ENCODE measurements around the gene CCDC87. TPM values are rescaled to one million over a fixed set of nuclear protein-coding genes. Genes with fewer than 3 reads are reported as not detected.
A peak's percentile ranks its signal among the peaks of the same experiment; 100 is the strongest.
"Not testable (repeated sequence)": the region's sequence is repeated elsewhere in the genome, so short reads cannot be mapped to it uniquely, and the experiment has no call there.

Gene CCDC87
- total and polyA plus RNA-seq, 2 experiments from 2014 or later: 0.11 to 0.40 TPM

DNA sequence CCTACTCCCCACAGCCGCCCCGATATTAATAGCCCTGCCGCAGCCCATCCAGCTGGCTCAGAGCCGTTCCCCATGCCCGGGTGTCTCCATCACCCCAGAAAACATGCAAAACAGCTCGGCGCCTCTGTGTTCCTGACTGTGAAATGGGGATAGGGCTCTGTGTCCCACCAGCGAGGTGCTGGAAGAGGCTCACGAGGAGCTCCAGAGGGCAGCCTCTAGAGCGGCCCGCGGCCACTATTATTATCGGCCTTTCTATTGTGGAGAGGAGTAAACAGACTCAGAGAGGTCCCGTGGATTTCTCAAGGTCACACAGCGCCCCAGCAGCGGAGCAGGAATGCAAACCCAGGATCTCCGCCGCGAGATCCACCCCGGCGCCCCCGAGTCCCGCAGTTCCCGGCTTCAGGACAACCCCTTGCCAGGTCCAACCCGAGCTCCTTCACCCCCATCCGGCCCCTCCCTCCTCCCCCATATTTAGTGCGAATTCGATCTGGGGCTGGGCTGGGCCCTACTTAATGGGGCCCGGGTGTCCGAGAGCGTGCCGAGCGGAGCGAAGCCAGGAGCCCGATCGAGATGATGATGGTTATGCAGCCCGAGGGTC, 46.4 kb downstream of the CCDC87 start, which contains the start of gene ACTN3:
Gene ACTN3 (plus strand): TSS at position 536 of the 598 bp plus-strand sequence. CDS start 35 bp downstream, at position 571.
- WGBS, 2 experiments (ENCODE audit: low coverage in 1 of 2, low lambda C conversion rate in 2 of 2, missing lambda C conversion rate in 2 of 2): 2% methylated on average over 31 to 37 of the region's 37 CpGs

DNA sequence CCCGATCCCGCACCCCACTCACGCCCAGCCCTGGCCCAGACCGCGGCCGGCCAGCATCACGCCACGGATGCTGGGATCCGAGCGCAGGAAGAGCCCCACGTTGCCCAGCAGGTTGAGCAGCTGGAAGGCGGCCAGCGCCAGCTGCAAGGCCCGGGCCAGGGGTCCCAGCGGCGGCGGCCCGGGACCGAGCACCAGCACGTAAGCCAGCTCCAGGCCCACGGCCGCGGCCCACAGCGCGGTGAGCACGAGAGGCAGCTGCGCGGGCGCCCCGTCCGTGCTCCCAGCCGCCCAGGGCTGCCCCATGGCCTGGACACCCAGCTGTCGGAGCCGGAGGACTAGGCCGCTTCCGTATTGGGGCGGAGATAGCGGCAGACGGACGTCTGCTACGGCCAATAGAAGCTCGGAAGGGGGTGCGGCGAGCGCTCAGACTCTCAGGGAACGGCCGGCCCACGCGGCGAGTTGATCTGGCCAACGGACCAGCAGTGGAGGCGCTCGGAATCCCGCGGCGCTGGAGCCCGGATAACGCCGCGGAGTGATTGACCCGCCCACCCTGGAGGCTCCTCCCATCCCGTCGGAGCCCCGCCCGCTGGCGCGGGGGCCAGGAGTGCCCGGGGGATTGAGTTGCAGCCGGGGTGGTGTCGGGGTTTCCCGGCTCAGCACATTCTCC, 47.0 kb downstream of the CCDC87 start, which contains the start of gene ZDHHC24:
Gene ZDHHC24 (minus strand): TSS at position 348 of the 667 bp plus-strand sequence. CDS start 45 bp downstream, at position 303.
- WGBS, 2 experiments (ENCODE audit: low coverage in 1 of 2, low lambda C conversion rate in 2 of 2, missing lambda C conversion rate in 2 of 2): 1% methylated on average over 46 to 61 of the region's 71 CpGs
- peak within 1 kb of the TSS; percentile 99 for H3K4me2 ChIP-seq (ENCODE audit: unreplicated experiment)
- peak within 1 kb of the TSS; percentile 91 for H3K4me3 ChIP-seq
- no peaks in the 10 kb centered on the region for H3F3A ChIP-seq (ENCODE audit: insufficient read depth)
- no peaks in the 10 kb centered on the region for H3K9me2 ChIP-seq (ENCODE audit: insufficient read depth)
- H2AFZ ChIP-seq: peak within 1 kb of the TSS; percentile 81
- H3K9ac ChIP-seq: peak within 1 kb of the TSS; percentile 93
- peak within 1 kb of the TSS; percentile 44 for H3K27ac ChIP-seq
- in situ Hi-C loops (cut with MboI): no loop called here
- no peak for TF ChIP-seq EZH2 (IDR thresholded peaks at IDR 0.05; ENCODE audit: insufficient read depth, poor library complexity, severe bottlenecking)
- no peak for TF ChIP-seq EZH2phosphoT487 (IDR thresholded peaks at IDR 0.05; ENCODE audit: insufficient read depth, low read depth)
- H3K36me3 ChIP-seq (ENCODE audit: low read depth): no peaks in the 10 kb centered on the region
- H3K9me3 ChIP-seq (ENCODE audit: low read depth): no peaks in the 10 kb centered on the region
- H3K27me3 ChIP-seq (replicated peaks; ENCODE audit: insufficient read depth): no peaks in the 10 kb centered on the region
- peak; percentile 99 for DNase-seq
- H3K79me2 ChIP-seq (ENCODE audit: insufficient read depth): peaks cover 7% of the 10 kb centered on the region; the same call in 1 of the 2 replicates
- peaks cover 15% of the 10 kb centered on the region; the same call in 1 of the 2 replicates for H3K4me1 ChIP-seq (ENCODE audit: insufficient read depth)
- H4K20me1 ChIP-seq (ENCODE audit: insufficient read depth): no peaks in the 10 kb centered on the region

More for the DNA sequence above, 46.4 kb downstream of the CCDC87 start, which contains the start of gene ACTN3:
- Histone ChIP-seq H3F3A (ENCODE audit: insufficient read depth) (no peaks in the 10 kb centered on the region), H3K4me1 (ENCODE audit: insufficient read depth) (peaks cover 15% of the 10 kb centered on the region; the same call in 1 of the 2 replicates), H3K9me2 (ENCODE audit: insufficient read depth) (no peaks in the 10 kb centered on the region), H3K79me2 (ENCODE audit: insufficient read depth) (peaks cover 7% of the 10 kb centered on the region; the same call in 1 of the 2 replicates), H3K36me3 (ENCODE audit: low read depth) (no peaks in the 10 kb centered on the region), H3K27ac (peak within 1 kb of the TSS; percentile 44), H3K9me3 (ENCODE audit: low read depth) (no peaks in the 10 kb centered on the region), H3K9ac (peak within 1 kb of the TSS; percentile 93), H3K4me3 (peak within 1 kb of the TSS; percentile 91), H2AFZ (peak within 1 kb of the TSS; percentile 81), H4K20me1 (ENCODE audit: insufficient read depth) (no peaks in the 10 kb centered on the region), H3K27me3 (replicated peaks; ENCODE audit: insufficient read depth) (no peaks in the 10 kb centered on the region), H3K4me2 (ENCODE audit: unreplicated experiment) (peak within 1 kb of the TSS; percentile 99)
- in situ Hi-C loops (cut with MboI): no loop called here
- TF ChIP-seq EZH2 (IDR thresholded peaks at IDR 0.05; ENCODE audit: insufficient read depth, poor library complexity, severe bottlenecking): no peak
- no peak for TF ChIP-seq EZH2phosphoT487 (IDR thresholded peaks at IDR 0.05; ENCODE audit: insufficient read depth, low read depth)
- DNase-seq: peak; percentile 36

DNA sequence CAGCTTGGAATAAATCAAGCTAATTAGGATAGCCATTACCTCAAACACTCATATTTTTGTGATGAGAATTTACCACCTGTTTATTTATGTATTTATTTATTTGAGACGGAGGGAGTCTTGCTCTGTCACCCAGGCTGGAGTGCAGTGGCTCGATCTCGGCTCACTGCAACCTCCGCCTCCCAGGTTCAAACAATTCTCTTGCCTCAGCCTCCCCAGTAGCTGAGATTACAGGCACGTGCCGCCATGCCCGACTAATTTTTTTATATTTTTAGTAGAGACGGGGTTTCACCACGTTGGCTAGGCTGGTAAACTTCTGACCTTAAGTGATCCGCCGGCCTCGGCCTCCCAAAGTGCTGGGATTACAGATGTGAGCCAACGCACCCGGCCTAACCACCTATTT, 47.9 kb downstream of the CCDC87 start:
- Histone ChIP-seq H2AFZ (peak overlapping the region; percentile 81; the same call in 1 of the 2 replicates), H3K4me3 (peak overlapping the region; percentile 91), H3K4me1 (ENCODE audit: insufficient read depth) (peaks cover 15% of the 10 kb centered on the region; the same call in 1 of the 2 replicates), H3K9ac (peak overlapping the region; percentile 93), H3K4me2 (ENCODE audit: unreplicated experiment) (peak overlapping the region; percentile 99)
- H3K36me3 ChIP-seq (ENCODE audit: low read depth); H3K27me3 ChIP-seq (replicated peaks; ENCODE audit: insufficient read depth); H3K27ac ChIP-seq; H3K79me2 ChIP-seq (ENCODE audit: insufficient read depth); H4K20me1 ChIP-seq (ENCODE audit: insufficient read depth); H3F3A ChIP-seq (ENCODE audit: insufficient read depth); H3K9me2 ChIP-seq (ENCODE audit: insufficient read depth); H3K9me3 ChIP-seq (ENCODE audit: low read depth); in situ Hi-C loops (cut with MboI); DNase-seq: not testable (repeated sequence)
- 53 to 54% methylated on average over 14 of the region's 14 CpGs for WGBS, 2 experiments (ENCODE audit: low coverage in 1 of 2, low lambda C conversion rate in 2 of 2, missing lambda C conversion rate in 2 of 2)

GRCh38 chr11:66543263-66544107, 49.4 kb downstream of the CCDC87 start:
- Histone ChIP-seq H3K4me3 (no peak overlapping the region), H3K27ac (no peak overlapping the region), H3K9me2 (ENCODE audit: insufficient read depth) (no peaks in the 10 kb centered on the region), H2AFZ (no peak overlapping the region), H3K4me1 (ENCODE audit: insufficient read depth) (peaks cover 15% of the 10 kb centered on the region; the same call in 1 of the 2 replicates), H3K4me2 (ENCODE audit: unreplicated experiment) (no peak overlapping the region), H3K79me2 (ENCODE audit: insufficient read depth) (peaks cover 7% of the 10 kb centered on the region; the same call in 1 of the 2 replicates), H3K9me3 (ENCODE audit: low read depth) (no peaks in the 10 kb centered on the region), H3F3A (ENCODE audit: insufficient read depth) (no peaks in the 10 kb centered on the region), H3K9ac (no peak overlapping the region), H4K20me1 (ENCODE audit: insufficient read depth) (no peaks in the 10 kb centered on the region), H3K36me3 (ENCODE audit: low read depth) (no peaks in the 10 kb centered on the region), H3K27me3 (replicated peaks; ENCODE audit: insufficient read depth) (no peaks in the 10 kb centered on the region)
- in situ Hi-C loops (cut with MboI): no loop called here
- 68 to 69% methylated on average over 25 to 26 of the region's 26 CpGs for WGBS, 2 experiments (ENCODE audit: low coverage in 1 of 2, low lambda C conversion rate in 2 of 2, missing lambda C conversion rate in 2 of 2)
- DNase-seq: no peak
- TF ChIP-seq EZH2phosphoT487 (IDR thresholded peaks at IDR 0.05; ENCODE audit: insufficient read depth, low read depth): no peak
- no peak for TF ChIP-seq EZH2 (IDR thresholded peaks at IDR 0.05; ENCODE audit: insufficient read depth, poor library complexity, severe bottlenecking)
